NOMO-1 treated with DMSO at 0.1 percent for 48 hours (cell line): ENCODE data around the gene SETD7.

ENCODE experiments used
- DNase-seq: peaks from one replicate; lab custom pipeline; 2025; ENCODE audit not compliant: unreplicated experiment; lab: John Stamatoyannopoulos, UW

SETD7 gene

GRCh38 chr4:139575072-139575471 lies 19.1 kb upstream of the SETD7 start:
- no peak for DNase-seq

DNA sequence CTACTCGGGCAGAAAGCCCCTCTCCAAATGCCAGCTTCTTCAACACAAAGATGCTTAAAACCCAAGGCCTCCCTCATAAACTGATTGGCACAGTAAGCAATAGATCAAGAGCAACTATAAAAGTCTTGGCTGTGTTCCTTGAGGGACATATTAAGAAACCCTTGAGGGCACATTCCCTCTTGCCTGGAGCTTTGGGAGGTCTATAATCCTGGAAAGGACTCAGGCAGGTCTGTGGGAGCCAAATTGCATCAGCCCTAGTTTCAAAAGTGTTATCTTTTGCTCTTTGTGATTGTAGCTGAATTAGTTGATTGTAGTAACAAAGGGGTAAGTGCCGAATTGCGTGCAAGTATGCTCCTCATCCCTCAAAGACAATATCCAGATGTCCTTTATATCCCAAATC lies 18.6 kb upstream of the SETD7 start:
- DNase-seq, result no peak

GRCh38 chr4:139568206-139568955 lies 12.4 kb upstream of the SETD7 start:
- DNase-seq, result no peak

GRCh38 chr4:139567159-139567870 lies 11.3 kb upstream of the SETD7 start:
- peak; percentile 10 for DNase-seq

- no peak for DNase-seq
These were observed 8.5 kb upstream of the SETD7 start for GRCh38 chr4:139564502-139564901.

DNA sequence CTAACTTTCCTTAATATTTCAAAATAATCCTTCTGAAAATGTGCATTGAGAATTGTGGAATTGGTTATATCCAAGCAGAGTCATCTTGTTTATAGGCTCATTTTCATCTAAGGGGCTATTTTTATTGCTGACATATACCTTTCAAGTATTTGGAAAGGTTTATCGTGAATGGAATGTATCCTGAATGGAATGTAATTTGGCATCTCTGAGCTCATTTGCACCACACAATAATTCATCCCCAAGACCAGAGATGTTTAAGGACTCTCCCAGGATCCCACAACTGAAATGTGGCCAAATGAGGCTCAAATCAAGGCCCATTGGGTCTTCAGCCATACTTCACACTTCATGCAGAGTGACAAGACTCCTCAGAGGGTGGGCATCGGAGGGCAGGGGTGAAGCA lies 7.5 kb upstream of the SETD7 start:
- DNase-seq, result no peak

GRCh38 chr4:139562839-139563238 lies 6.8 kb upstream of the SETD7 start:
- no peak for DNase-seq

- no peak for DNase-seq
These were observed 6.2 kb upstream of the SETD7 start for GRCh38 chr4:139562067-139562684.

DNA sequence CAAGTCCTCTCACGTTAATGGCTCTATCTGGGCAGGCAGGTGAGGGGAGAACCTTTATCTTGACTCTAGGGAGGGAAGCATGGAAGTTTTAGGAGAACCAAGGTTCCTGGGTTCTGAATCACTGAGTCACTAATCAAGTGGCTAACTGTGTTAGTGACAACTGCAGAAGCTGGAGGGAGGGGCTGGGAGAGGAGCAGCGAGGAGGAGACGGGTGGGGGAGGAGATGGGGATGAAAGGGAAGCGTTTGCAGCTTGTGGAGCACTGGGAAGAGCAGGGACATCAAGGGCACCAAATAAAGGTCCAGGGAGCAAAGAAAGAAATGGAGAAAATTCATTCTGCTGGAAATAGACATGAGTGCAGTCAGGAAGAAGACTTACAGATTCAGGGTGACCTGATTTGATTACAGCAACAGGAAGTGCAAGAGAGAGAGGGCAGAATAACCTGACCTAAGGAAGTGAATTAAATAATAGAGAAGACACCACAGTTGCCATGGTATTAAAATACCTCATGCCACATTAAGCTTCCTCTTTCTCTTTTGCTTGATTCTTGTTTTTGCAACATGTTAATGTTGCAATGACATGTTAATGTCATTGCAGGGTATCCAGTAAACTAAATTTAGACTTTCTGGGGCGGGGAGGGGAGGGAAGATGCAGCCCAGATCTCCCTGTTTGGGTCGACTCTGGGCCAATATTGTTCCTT lies 4.5 kb upstream of the SETD7 start:
- peak; percentile 99 for DNase-seq

DNA sequence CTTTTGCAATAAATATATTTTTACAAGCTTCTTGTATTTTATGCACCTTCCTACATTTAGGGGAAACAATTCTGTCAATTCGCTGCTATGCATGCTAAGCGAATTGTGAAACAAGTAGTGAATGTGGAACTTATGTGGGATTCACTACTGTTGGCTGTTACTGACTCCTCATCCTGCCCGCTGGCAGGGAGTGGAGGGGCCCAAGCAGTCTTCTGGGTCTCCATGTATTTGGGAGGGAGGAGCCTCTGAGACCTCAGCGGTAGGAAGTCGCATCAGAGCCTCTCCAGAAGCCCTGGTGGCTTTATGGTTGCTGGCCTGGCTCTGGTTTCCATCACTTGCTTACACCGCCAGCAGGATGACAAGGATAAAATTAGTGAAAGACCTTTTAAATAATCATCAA lies 3.7 kb upstream of the SETD7 start:
- DNase-seq, result peak; percentile 41

GRCh38 chr4:139559089-139559479 lies 3.1 kb upstream of the SETD7 start:
- DNase-seq, result no peak

DNA sequence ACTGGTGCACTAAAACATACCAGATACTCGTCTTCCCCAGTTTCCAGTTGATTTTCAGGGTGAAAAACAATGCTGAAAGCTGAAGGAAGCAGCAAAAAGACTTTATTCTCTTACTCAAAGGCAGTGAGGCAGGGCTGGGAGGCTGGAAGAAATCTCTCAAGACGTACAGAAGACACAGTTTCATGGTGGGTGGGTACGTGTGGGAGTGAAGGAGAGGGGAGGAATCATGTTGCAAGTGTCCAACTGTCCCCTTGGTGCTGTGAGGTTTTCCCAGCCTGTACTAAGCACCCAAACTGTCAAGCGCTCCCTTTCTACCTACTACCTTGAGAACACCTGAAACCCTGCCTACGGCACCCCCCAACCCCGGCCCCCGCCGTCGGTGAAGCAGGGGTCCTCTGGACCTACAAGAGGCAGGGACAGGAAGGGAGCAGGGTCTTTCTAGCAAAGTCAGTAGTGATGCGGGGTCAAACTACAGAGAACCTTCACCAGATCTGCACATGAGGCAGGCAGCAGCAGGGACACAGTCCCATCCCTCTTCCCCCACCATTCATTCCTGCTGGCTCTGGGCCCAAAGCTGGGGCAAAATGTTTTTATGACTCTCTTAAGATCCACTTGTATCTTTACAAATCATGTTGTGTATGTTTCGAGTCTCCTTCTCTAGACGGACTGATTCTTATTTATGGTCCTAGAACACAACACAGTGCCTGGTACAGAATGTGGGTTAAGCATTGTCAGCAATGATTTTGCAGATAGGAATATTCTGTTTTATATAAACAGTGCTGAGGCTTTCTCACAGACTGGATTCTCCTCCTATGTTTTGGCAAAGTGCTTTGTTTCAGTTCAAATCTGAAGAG lies 2.4 kb upstream of the SETD7 start:
- DNase-seq, result no peak

DNA sequence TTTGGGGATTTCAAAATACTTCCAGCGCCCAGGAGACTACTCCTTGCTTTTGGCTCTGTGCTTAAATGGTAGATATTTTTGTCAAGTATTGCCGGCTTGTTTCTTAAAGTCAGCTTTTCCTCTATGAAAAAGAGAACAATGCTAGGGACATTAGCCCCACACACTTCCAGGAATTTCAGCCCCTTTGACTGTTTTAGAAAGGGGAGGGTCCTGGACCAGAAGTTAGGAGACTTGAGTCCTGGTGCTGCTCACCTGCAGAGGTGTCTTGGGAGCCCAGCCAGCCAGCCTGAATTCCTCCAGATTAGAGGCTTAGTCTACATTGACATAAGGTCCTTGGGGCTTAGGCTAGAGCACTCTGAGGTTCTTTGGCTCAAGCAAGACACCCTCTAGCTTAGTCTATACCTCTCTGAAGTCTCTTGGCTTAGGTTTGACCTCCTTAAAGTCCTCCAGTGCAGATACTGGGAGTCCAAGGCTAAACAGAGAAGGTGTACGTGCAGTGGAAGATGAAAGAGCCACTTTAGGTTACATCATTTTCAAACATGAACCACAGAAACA lies 1.6 kb upstream of the SETD7 start:
- no peak for DNase-seq

- DNase-seq, result peak; percentile 56
These were observed 921 bp upstream of the SETD7 start for GRCh38 chr4:139556724-139557555.

DNA sequence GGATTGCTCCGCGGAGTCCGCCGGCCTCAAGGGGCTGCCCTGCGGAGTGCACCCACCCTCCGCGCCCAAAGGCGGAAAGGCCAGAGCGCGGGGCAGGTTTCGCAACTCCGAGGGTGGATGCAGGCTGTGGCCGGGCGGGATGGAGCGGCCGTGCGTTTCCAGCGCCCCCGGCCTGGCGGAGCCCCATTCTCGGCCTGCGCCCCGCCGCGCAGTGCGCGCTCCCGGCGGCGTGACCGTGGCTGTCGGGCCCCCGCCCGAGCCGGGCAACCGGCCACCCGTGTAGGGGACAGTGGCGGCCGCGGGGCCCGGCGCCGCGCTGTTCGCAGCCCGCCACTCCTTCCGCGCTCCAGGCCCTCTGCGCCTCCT lies 331 bp downstream of the SETD7 start:
- DNase-seq, result peak; percentile 40

GRCh38 chr4:139554893-139555704 lies 920 bp downstream of the SETD7 start:
- peak; percentile 68 for DNase-seq

- no peak for DNase-seq
These were observed 1.5 kb downstream of the SETD7 start for GRCh38 chr4:139554642-139554892.

GRCh38 chr4:139553751-139554641 lies 2.0 kb downstream of the SETD7 start:
- DNase-seq, result no peak
